HepG2 (cell line): Measurements from ENCODE around the gene ADI1. TPM values are rescaled to one million over a fixed set of nuclear protein-coding genes. Genes with fewer than 3 reads are reported as not detected.

Experiments
- AKNA ChIP-seq: sonication (generic); formaldehyde crosslinking; IDR thresholded peaks from 2 replicates; pipeline ENCODE4 v1.4.0; 2020; ENCODE audit warnings: missing genetic modification reagents, borderline replicate concordance
- CC2D1A ChIP-seq: sonication (generic); formaldehyde crosslinking; IDR thresholded peaks from 2 replicates; pipeline ENCODE4 v1.8.1; 2023; ENCODE audit warnings: mild to moderate bottlenecking, missing genetic modification reagents
- FOSL2 ChIP-seq: sonication (generic); formaldehyde crosslinking; IDR thresholded peaks from 2 replicates; pipeline ENCODE4 v1.4.0; 2020; ENCODE audit warnings: missing genetic modification reagents
- KLF16 ChIP-seq, 2 experiments: sonication (generic) in 1 of 2; formaldehyde crosslinking in 1 of 2; IDR thresholded peaks; 2 replicates each; pipeline versions ENCODE4 v1.6.1 to v1.8.0; 2016 to 2023; ENCODE audit warnings: missing genetic modification reagents in 2 of 2, missing compliant biosample characterization in 1 of 2
- MAF1 ChIP-seq: sonication (generic); formaldehyde crosslinking; IDR thresholded peaks from 2 replicates; pipeline ENCODE4 v1.5.0; 2020; ENCODE audit warnings: missing genetic modification reagents, borderline replicate concordance
- MAFK ChIP-seq, 2 experiments: IDR thresholded peaks in 1 of 2; conservative IDR thresholded peaks in 1 of 2; 2 replicates each; pipeline ENCODE4 v1.6.1; 2011; ENCODE audit warnings: improper control_type of control experiment in 2 of 2, low read length in 2 of 2
- MTERF4 ChIP-seq: sonication (generic); formaldehyde crosslinking; IDR thresholded peaks from 2 replicates; pipeline ENCODE4 v1.8.0; 2023; ENCODE audit warnings: mild to moderate bottlenecking, missing genetic modification reagents
- NFAT5 ChIP-seq: sonication (generic); formaldehyde crosslinking; IDR thresholded peaks from 2 replicates; pipeline ENCODE4 v1.4.0; 2020; ENCODE audit warnings: missing genetic modification reagents
- RBM22 ChIP-seq: fragments of 200-400 bp; formaldehyde crosslinking; optimal IDR thresholded peaks from 2 replicates; pipeline ENCODE3; 2017; ENCODE audit warnings: mild to moderate bottlenecking, low read length, moderate library complexity
- SALL1 ChIP-seq: sonication (generic); formaldehyde crosslinking; IDR thresholded peaks from 2 replicates; pipeline ENCODE4 v1.8.0; 2022; ENCODE audit warnings: mild to moderate bottlenecking, missing genetic modification reagents
- SIN3A ChIP-seq: IDR thresholded peaks from 2 replicates; pipeline ENCODE4 v1.6.1; 2011; ENCODE audit warnings: low read depth, mild to moderate bottlenecking, control low read depth, low read length, borderline replicate concordance
- SMAD9 ChIP-seq: sonication (generic); formaldehyde crosslinking; IDR thresholded peaks from 2 replicates; pipeline ENCODE4 v1.5.1; 2020; ENCODE audit warnings: mild to moderate bottlenecking, missing genetic modification reagents
- SNRNP70 ChIP-seq: fragments of 200-400 bp; formaldehyde crosslinking; IDR thresholded peaks from 2 replicates; pipeline ENCODE4 v1.6.1; 2017; ENCODE audit warnings: mild to moderate bottlenecking, low read depth, low read length, moderate library complexity
- ZKSCAN8 ChIP-seq: IDR thresholded peaks from 2 replicates; pipeline ENCODE4 v1.6.1; 2016; ENCODE audit warnings: borderline replicate concordance, missing genetic modification reagents, missing compliant biosample characterization
- ZNF329 ChIP-seq: sonication (generic); formaldehyde crosslinking; IDR thresholded peaks from 2 replicates; pipeline ENCODE4 v1.9.0; 2021; ENCODE audit warnings: low read depth, mild to moderate bottlenecking, missing genetic modification reagents
- ZNF343 ChIP-seq: sonication (generic); formaldehyde crosslinking; IDR thresholded peaks from 2 replicates; pipeline ENCODE4 v1.4.0; 2020; ENCODE audit warnings: mild to moderate bottlenecking, missing genetic modification reagents
- ZSCAN30 ChIP-seq: sonication (generic); formaldehyde crosslinking; IDR thresholded peaks from 2 replicates; pipeline ENCODE4 v1.5.0; 2020; ENCODE audit warnings: mild to moderate bottlenecking, missing genetic modification reagents
- polyA plus RNA-seq, 8 experiments: library from polyadenylated mRNA; depleted of rRNA in 3 of 8; stranded (reverse) in 7 of 8; unstranded in 1 of 8; fragments of >200 nt; fragmentation: Illumina TruSeq in 4 of 8; extraction: Trizol in 4 of 8; gene quantifications; 2 replicates each; pipeline versions ENCODE4 v1.2.1 to v1.2.3, GENCODE V29; 2011 to 2016; ENCODE audit warnings: low read depth in 4 of 8, missing spikeins in 1 of 8, mixed read lengths in 1 of 8; ENCODE audit not compliant: insufficient read depth in 1 of 8
- total RNA-seq, 5 experiments: library from RNA; depleted of rRNA; stranded (reverse); fragments of >200 nt; fragmentation: Illumina TruSeq; extraction: Trizol; gene quantifications; 2 replicates each; pipeline ENCODE4 v1.2.3, GENCODE V29; 2016; ENCODE audit warnings: low read depth in 1 of 5
- TF ChIP-seq, protein P1 (sequence below): IDR thresholded peaks from 2 replicates; pipeline ENCODE4 v1.6.1; 2016; ENCODE audit warnings: missing genetic modification reagents, missing compliant biosample characterization

Gene ADI1
- total and polyA plus RNA-seq, 2 of the 13 experiments (the other 11 are each of a cell fraction or from before 2014, with no cell fraction given): 28.7 to 123 TPM

DNA sequence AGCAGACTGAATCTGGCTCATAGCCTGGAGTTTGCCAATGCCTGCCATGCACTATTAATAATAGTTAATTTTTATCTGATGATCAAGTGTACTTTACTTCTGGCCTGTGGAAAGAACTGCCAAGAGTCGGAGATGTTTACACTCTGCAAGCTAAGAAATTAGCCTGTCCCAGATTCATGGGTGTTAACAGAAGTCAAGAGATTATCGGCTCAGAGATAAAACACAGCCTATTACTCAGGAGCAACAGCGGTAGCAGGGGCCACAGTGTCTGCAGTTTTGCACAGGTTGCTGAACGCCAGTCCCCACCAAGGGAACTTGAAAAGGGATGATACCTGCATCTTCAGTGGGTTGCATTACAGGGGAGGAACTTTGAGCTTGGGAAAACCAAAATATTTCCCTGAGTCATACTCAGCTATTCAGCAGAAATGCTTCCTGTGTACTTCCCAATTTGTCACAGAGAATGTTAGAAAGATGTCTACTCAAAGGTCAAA lies 4.3 kb upstream of the ADI1 start (continued):
- TF ChIP-seq NFAT5 (no peak), SIN3A (0 out of 2 replicates have a peak, but pooled peaks have one; percentile 25), AKNA (no peak), RBM22 (no peak), MAF1 (CRISPR knock-in tag) (no peak), SALL1 (CRISPR knock-in tag) (0 out of 2 replicates have a peak, but pooled peaks have one; percentile 1), CC2D1A (CRISPR knock-in tag) (no peak), FOSL2 (CRISPR knock-in tag) (peak; percentile 75), ZNF343 (CRISPR knock-in tag) (0 out of 2 replicates have a peak, but pooled peaks have one; percentile 35), ZNF329 (CRISPR knock-in tag) (no peak), MTERF4 (CRISPR knock-in tag) (no peak), SMAD9 (CRISPR knock-in tag) (no peak), SNRNP70 (no peak), MAFK (conservative IDR thresholded peaks at IDR 0.05 in 1 of 2, IDR thresholded peaks at IDR 0.05 in 1 of 2; ENCODE audit: low read length in 2 of 2) (peak; percentile 71 to 73), ZSCAN30 (CRISPR knock-in tag) (no peak), ZKSCAN8 (CRISPR knock-in tag) (no peak), KLF16 (CRISPR knock-in tag; IDR thresholded peaks at IDR 0.05) (no peak)
- TF ChIP-seq, protein P1, sequence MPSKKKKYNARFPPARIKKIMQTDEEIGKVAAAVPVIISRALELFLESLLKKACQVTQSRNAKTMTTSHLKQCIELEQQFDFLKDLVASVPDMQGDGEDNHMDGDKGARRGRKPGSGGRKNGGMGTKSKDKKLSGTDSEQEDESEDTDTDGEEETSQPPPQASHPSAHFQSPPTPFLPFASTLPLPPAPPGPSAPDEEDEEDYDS (CRISPR knock-in tag): no peak
